HEK293 (cell line): Measurements from ENCODE around the gene OTUB2.

Experiments
- CTCF ChIA-PET: fragments of 350-600 bp; formaldehyde crosslinking; extraction: SDS; loops from one replicate; lab custom pipeline; 2021; ENCODE audit warnings: antibody characterized with exemption; lab: Yijun Ruan, JAX
- POLR2A ChIA-PET: fragments of 300-600 bp; formaldehyde crosslinking; extraction: SDS; loops from one replicate; lab custom pipeline; 2020; ENCODE audit warnings: antibody characterized with exemption, inconsistent platforms; lab: Yijun Ruan, JAX
- H3K27ac ChIP-seq: fragments of 200-500 bp; sonication (Bioruptor generic); 2 replicates; pipeline ENCODE4 v1.5.1; 2014; ENCODE audit warnings: low read depth, low read length, control low read depth, inconsistent platforms; ENCODE audit errors: extremely low read depth
- H3K36me3 ChIP-seq, 2 experiments: fragments of 200-500 bp in 1 of 2; sonication (Bioruptor generic) in 1 of 2; 1 replicate in 1 of 2; 2 replicates in 1 of 2; pipeline ENCODE4 v1.5.1; 2014 to 2017; ENCODE audit warnings: inconsistent platforms in 2 of 2, low read length in 2 of 2; ENCODE audit not compliant: control insufficient read depth in 2 of 2, insufficient read depth in 1 of 2
- H3K4me1 ChIP-seq: fragments of 200-500 bp; sonication (Bioruptor generic); 2 replicates; pipeline ENCODE4 v1.5.1; 2014; ENCODE audit warnings: mild to moderate bottlenecking, low read length, inconsistent platforms; ENCODE audit not compliant: control insufficient read depth, insufficient read depth
- H3K4me3 ChIP-seq: 2 replicates; pipeline ENCODE4 v1.5.1; 2011; ENCODE audit warnings: low read depth, mild to moderate bottlenecking, control low read depth, low read length, moderate library complexity
- H3K9me3 ChIP-seq: fragments of 200-500 bp; sonication (Bioruptor generic); 2 replicates; pipeline ENCODE4 v1.5.1; 2014; ENCODE audit warnings: low read depth, low read length, inconsistent platforms; ENCODE audit not compliant: control insufficient read depth, insufficient read depth
- EGR2 ChIP-seq: fragments of 450-650 bp; formaldehyde crosslinking; IDR thresholded peaks from 2 replicates; pipeline ENCODE4 v1.5.1; 2016; ENCODE audit warnings: low read depth, missing biosample characterization, missing genetic modification characterization
- GLIS2 ChIP-seq: fragments of 450-650 bp; formaldehyde crosslinking; IDR thresholded peaks from 2 replicates; pipeline ENCODE4 v1.5.1; 2016; ENCODE audit warnings: missing biosample characterization, missing genetic modification characterization
- KLF1 ChIP-seq: fragments of 450-650 bp; formaldehyde crosslinking; IDR thresholded peaks from 2 replicates; pipeline ENCODE4 v1.5.1; 2016; ENCODE audit warnings: missing biosample characterization, missing genetic modification characterization
- KLF7 ChIP-seq: fragments of 450-650 bp; formaldehyde crosslinking; IDR thresholded peaks from 2 replicates; pipeline ENCODE4 v1.5.1; 2016; ENCODE audit warnings: missing biosample characterization, missing genetic modification characterization, borderline replicate concordance
- MEIS1 ChIP-seq: sonication (generic); formaldehyde crosslinking; IDR thresholded peaks from 2 replicates; pipeline ENCODE4 v1.8.1; 2022; ENCODE audit warnings: missing genetic modification reagents, mild to moderate bottlenecking, borderline replicate concordance
- REPIN1 ChIP-seq: fragments of 450-650 bp; formaldehyde crosslinking; IDR thresholded peaks from 2 replicates; pipeline ENCODE4 v1.5.1; 2017; ENCODE audit warnings: missing biosample characterization, missing genetic modification characterization, low read depth
- SETDB1 ChIP-seq: IDR thresholded peaks from one replicate; pipeline ENCODE4 v1.6.1; 2017; ENCODE audit warnings: mild to moderate bottlenecking, low read length, moderate library complexity, mixed read lengths; ENCODE audit not compliant: insufficient read length
- SP2 ChIP-seq: fragments of 450-650 bp; formaldehyde crosslinking; IDR thresholded peaks from 2 replicates; pipeline ENCODE4 v1.5.1; 2016; ENCODE audit warnings: missing biosample characterization, missing genetic modification characterization
- YY2 ChIP-seq: fragments of 450-650 bp; formaldehyde crosslinking; IDR thresholded peaks from 2 replicates; pipeline ENCODE4 v1.5.1; 2016; ENCODE audit warnings: missing biosample characterization, missing genetic modification characterization
- ZBTB48 ChIP-seq: fragments of 450-650 bp; formaldehyde crosslinking; IDR thresholded peaks from 2 replicates; pipeline ENCODE4 v1.5.1; 2016; ENCODE audit warnings: missing biosample characterization, missing genetic modification characterization
- ZNF16 ChIP-seq: fragments of 450-650 bp; formaldehyde crosslinking; IDR thresholded peaks from 2 replicates; pipeline ENCODE4 v1.5.1; 2016; ENCODE audit warnings: low read depth, missing biosample characterization, missing genetic modification characterization
- ZNF280C ChIP-seq: fragments of 450-650 bp; formaldehyde crosslinking; IDR thresholded peaks from 2 replicates; pipeline ENCODE4 v1.5.1; 2016; ENCODE audit warnings: missing biosample characterization, missing genetic modification characterization
- ZNF423 ChIP-seq: fragments of 450-650 bp; formaldehyde crosslinking; IDR thresholded peaks from 2 replicates; pipeline ENCODE4 v1.5.1; 2016; ENCODE audit warnings: missing biosample characterization, missing genetic modification characterization
- ZNF449 ChIP-seq: fragments of 450-650 bp; formaldehyde crosslinking; IDR thresholded peaks from 2 replicates; pipeline ENCODE4 v1.5.1; 2017; ENCODE audit warnings: missing biosample characterization, mild to moderate bottlenecking, missing genetic modification characterization, moderate library complexity
- ZNF501 ChIP-seq: fragments of 450-650 bp; formaldehyde crosslinking; IDR thresholded peaks from 2 replicates; pipeline ENCODE4 v1.5.1; 2016; ENCODE audit warnings: missing biosample characterization, missing genetic modification characterization
- ZNF571 ChIP-seq: fragments of 450-650 bp; formaldehyde crosslinking; IDR thresholded peaks from 2 replicates; pipeline ENCODE4 v1.5.0; 2017; ENCODE audit warnings: missing biosample characterization, missing genetic modification characterization
- ZNF585B ChIP-seq: fragments of 450-650 bp; formaldehyde crosslinking; IDR thresholded peaks from 2 replicates; pipeline ENCODE4 v1.5.1; 2016; ENCODE audit warnings: missing biosample characterization, missing genetic modification characterization
- ZNF621 ChIP-seq: fragments of 450-650 bp; formaldehyde crosslinking; IDR thresholded peaks from 2 replicates; pipeline ENCODE4 v1.5.1; 2017; ENCODE audit warnings: missing biosample characterization, missing genetic modification characterization
- ZNF629 ChIP-seq: fragments of 450-650 bp; formaldehyde crosslinking; IDR thresholded peaks from 2 replicates; pipeline ENCODE4 v1.5.1; 2017; ENCODE audit warnings: missing biosample characterization, missing genetic modification characterization
- ZXDB ChIP-seq: fragments of 450-650 bp; formaldehyde crosslinking; IDR thresholded peaks from 2 replicates; pipeline ENCODE4 v1.5.1; 2016; ENCODE audit warnings: missing biosample characterization, missing genetic modification characterization
- TF ChIP-seq, protein P1 (sequence below): fragments of 450-650 bp; formaldehyde crosslinking; IDR thresholded peaks from 2 replicates; pipeline ENCODE4 v1.5.1; 2017; ENCODE audit warnings: missing biosample characterization, missing genetic modification characterization
- TF ChIP-seq, protein P2 (sequence below): fragments of 450-650 bp; formaldehyde crosslinking; IDR thresholded peaks from 2 replicates; pipeline ENCODE4 v1.5.1; 2016; ENCODE audit warnings: missing biosample characterization, missing genetic modification characterization, low read depth

Gene OTUB2

GRCh38 chr14:94018308-94018707 is 7.8 kb upstream of the OTUB2 start:
- Histone ChIP-seq H3K36me3 (no peaks in the 10 kb centered on the region), H3K27ac (no peak overlapping the region), H3K4me1 (no peaks in the 10 kb centered on the region)
- CTCF ChIA-PET, result interaction anchor here (1.3 kb wide), 1 partner anchor 18 kb away, joined by 3 read pairs; no protein-coding TSS in a partner anchor
- TF ChIP-seq YY2 (tag by site-specific recombination) (no peak), ZNF571 (tag by site-specific recombination) (no peak), ZNF629 (tag by site-specific recombination) (no peak), MEIS1 (CRISPR knock-in tag) (no peak), KLF1 (tag by site-specific recombination) (no peak), KLF7 (tag by site-specific recombination) (no peak), ZNF423 (no peak), ZNF585B (tag by site-specific recombination) (no peak), REPIN1 (tag by site-specific recombination) (no peak), ZNF501 (no peak), ZNF449 (tag by site-specific recombination) (no peak)
- TF ChIP-seq, protein P1, sequence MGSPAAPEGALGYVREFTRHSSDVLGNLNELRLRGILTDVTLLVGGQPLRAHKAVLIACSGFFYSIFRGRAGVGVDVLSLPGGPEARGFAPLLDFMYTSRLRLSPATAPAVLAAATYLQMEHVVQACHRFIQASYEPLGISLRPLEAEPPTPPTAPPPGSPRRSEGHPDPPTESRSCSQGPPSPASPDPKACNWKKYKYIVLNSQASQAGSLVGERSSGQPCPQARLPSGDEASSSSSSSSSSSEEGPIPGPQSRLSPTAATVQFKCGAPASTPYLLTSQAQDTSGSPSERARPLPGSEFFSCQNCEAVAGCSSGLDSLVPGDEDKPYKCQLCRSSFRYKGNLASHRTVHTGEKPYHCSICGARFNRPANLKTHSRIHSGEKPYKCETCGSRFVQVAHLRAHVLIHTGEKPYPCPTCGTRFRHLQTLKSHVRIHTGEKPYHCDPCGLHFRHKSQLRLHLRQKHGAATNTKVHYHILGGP (tag by site-specific recombination), result no peak
- TF ChIP-seq, all 188 proteins: peak for 0
- no peaks in the 10 kb centered on the region for H3K9me3 ChIP-seq
- POLR2A ChIA-PET, result no interaction called here
- H3K4me3 ChIP-seq, result no peak overlapping the region

GRCh38 chr14:94019329-94019728 is 6.8 kb upstream of the OTUB2 start:
- H3K4me3 ChIP-seq, result no peak overlapping the region
- no peaks in the 10 kb centered on the region for H3K4me1 ChIP-seq
- H3K36me3 ChIP-seq, result no peaks in the 10 kb centered on the region
- H3K9me3 ChIP-seq, result no peaks in the 10 kb centered on the region
- CTCF ChIA-PET, result interaction anchor here (1.0 to 4.4 kb wide), 2 partner anchors 16 to 79 kb away, joined by 5 to 17 read pairs; no protein-coding TSS in a partner anchor
- no peak for TF ChIP-seq ZBTB48 (tag by site-specific recombination)
- no peak for TF ChIP-seq ZNF280C (tag by site-specific recombination)
- POLR2A ChIA-PET, result no interaction called here
- no peak overlapping the region for H3K27ac ChIP-seq

DNA sequence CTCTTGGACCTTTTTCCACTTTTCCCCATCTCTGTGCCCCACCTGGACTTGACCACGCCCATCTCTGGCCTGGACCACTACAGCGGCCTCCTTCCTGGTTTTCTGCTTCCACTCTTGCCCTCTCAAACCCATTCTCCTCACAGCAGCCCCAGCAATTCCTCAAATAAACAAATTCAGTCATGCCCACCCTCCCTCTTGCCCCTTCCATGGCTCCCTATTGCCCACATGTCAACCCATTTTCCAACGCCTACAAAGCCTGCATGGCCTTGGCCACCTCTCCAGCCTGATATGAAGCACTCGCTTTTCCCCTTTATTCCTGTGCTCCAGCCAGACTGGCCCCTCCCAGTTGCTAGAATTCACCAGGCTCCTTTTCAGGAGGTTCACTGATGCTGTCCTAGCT is 5.9 kb upstream of the OTUB2 start:
- Histone ChIP-seq H3K4me3 (no peak overlapping the region), H3K9me3 (no peaks in the 10 kb centered on the region), H3K36me3 (no peaks in the 10 kb centered on the region), H3K27ac (no peak overlapping the region), H3K4me1 (no peaks in the 10 kb centered on the region)
- ChIA-PET CTCF (interaction anchor here (0.7 to 4.4 kb wide), 5 partner anchors 9 to 117 kb away, joined by 3 to 17 read pairs (median 5); no protein-coding TSS in a partner anchor), POLR2A (no interaction called here)
- TF ChIP-seq SETDB1 (no peak), SP2 (tag by site-specific recombination) (no peak), ZXDB (tag by site-specific recombination) (no peak), ZNF621 (tag by site-specific recombination) (no peak), ZNF16 (peak; percentile 93), GLIS2 (tag by site-specific recombination) (no peak), EGR2 (no peak)
- TF ChIP-seq, protein P2, sequence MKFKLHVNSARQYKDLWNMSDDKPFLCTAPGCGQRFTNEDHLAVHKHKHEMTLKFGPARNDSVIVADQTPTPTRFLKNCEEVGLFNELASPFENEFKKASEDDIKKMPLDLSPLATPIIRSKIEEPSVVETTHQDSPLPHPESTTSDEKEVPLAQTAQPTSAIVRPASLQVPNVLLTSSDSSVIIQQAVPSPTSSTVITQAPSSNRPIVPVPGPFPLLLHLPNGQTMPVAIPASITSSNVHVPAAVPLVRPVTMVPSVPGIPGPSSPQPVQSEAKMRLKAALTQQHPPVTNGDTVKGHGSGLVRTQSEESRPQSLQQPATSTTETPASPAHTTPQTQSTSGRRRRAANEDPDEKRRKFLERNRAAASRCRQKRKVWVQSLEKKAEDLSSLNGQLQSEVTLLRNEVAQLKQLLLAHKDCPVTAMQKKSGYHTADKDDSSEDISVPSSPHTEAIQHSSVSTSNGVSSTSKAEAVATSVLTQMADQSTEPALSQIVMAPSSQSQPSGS (tag by site-specific recombination), result no peak
